Measurements from ENCODE around the gene VPS4B.

- no peak for TF ChIP-seq POLR2A (IDR thresholded peaks at IDR 0.05)
- no peak for TF ChIP-seq CTCF (IDR thresholded peaks at IDR 0.05)
- TF ChIP-seq POLR2AphosphoS5 (IDR thresholded peaks at IDR 0.05): peak in 1 of 2 donors; percentile 25
These were observed 55.8 kb downstream of the VPS4B start for GRCh38 chr18:63366213-63367052.
